ENCODE data around the gene GAB4.

- TF ChIP-seq CTCF (IDR thresholded peaks at IDR 0.05; ENCODE audit: poor library complexity) (no peak), EZH2 (IDR thresholded peaks at IDR 0.05; ENCODE audit: borderline replicate concordance) (no peak), EZH2phosphoT487 (IDR thresholded peaks at IDR 0.05; ENCODE audit: low read depth, severe bottlenecking, unreplicated experiment) (no peak)
These were observed 92.3 kb downstream of the GAB4 start for GRCh38 chr22:16915701-16916100.

Data from hepatocyte (in vitro differentiated cells).